HG03159 (cell line): Measurements from ENCODE around the gene ZDHHC3.
"Not testable (repeated sequence)": the region's sequence is repeated elsewhere in the genome, so short reads cannot be mapped to it uniquely, and the experiment has no call there.

ENCODE experiments used
- ATAC-seq: cut with Tn5 transposase; IDR thresholded peaks from one replicate; pipeline ENCODE4 v1.9.1; 2021; ENCODE audit warnings: mild to moderate bottlenecking, moderate library complexity; ENCODE audit not compliant: unreplicated experiment

Gene ZDHHC3

GRCh38 chr3:44966795-44967278, 9.1 kb downstream of the ZDHHC3 start:
- no peak for ATAC-seq

- no peak for ATAC-seq
These were observed 10.8 kb downstream of the ZDHHC3 start for GRCh38 chr3:44965165-44965564.

GRCh38 chr3:44963571-44964325, 12.2 kb downstream of the ZDHHC3 start:
- ATAC-seq = no peak

GRCh38 chr3:44962621-44963393, 13.2 kb downstream of the ZDHHC3 start:
- ATAC-seq = no peak

GRCh38 chr3:44961888-44962287, 14.1 kb downstream of the ZDHHC3 start:
- ATAC-seq = no peak

- ATAC-seq = no peak
These were observed 15.5 kb downstream of the ZDHHC3 start for GRCh38 chr3:44960387-44961026.

- no peak for ATAC-seq
These were observed 17.6 kb downstream of the ZDHHC3 start for GRCh38 chr3:44958386-44958785.

- no peak for ATAC-seq
These were observed 18.0 kb downstream of the ZDHHC3 start for GRCh38 chr3:44957986-44958385.

- ATAC-seq = no peak
These were observed 20.1 kb downstream of the ZDHHC3 start for GRCh38 chr3:44955917-44956316.

GRCh38 chr3:44954962-44955361, 21.0 kb downstream of the ZDHHC3 start:
- ATAC-seq = peak; percentile 70

- no peak for ATAC-seq
These were observed 21.7 kb downstream of the ZDHHC3 start for GRCh38 chr3:44954304-44954703.

GRCh38 chr3:44952689-44953088, 23.3 kb downstream of the ZDHHC3 start:
- no peak for ATAC-seq

GRCh38 chr3:44950275-44950734, 25.7 kb downstream of the ZDHHC3 start:
- no peak for ATAC-seq

- not testable (repeated sequence) for ATAC-seq
These were observed 26.2 kb downstream of the ZDHHC3 start for GRCh38 chr3:44949770-44950169.

- ATAC-seq = no peak
These were observed 27.7 kb downstream of the ZDHHC3 start for GRCh38 chr3:44948239-44948638.

- no peak for ATAC-seq
These were observed 33.6 kb downstream of the ZDHHC3 start for GRCh38 chr3:44942202-44942921.

GRCh38 chr3:44939581-44940036, 36.4 kb downstream of the ZDHHC3 start:
- no peak for ATAC-seq

- no peak for ATAC-seq
These were observed 42.7 kb downstream of the ZDHHC3 start for GRCh38 chr3:44932986-44933944.

GRCh38 chr3:44932271-44932670, 43.7 kb downstream of the ZDHHC3 start:
- no peak for ATAC-seq

- ATAC-seq = no peak
These were observed 44.2 kb downstream of the ZDHHC3 start for GRCh38 chr3:44931791-44932190.
